IPS-NIHi7 (cell line): Measurements from ENCODE around the gene NSMF.
"Not testable (repeated sequence)": the region's sequence is repeated elsewhere in the genome, so short reads cannot be mapped to it uniquely, and the experiment has no call there.

ENCODE experiments used
- DNase-seq: peaks from one replicate; pipeline ENCODE4 v3.0.0; 2012; ENCODE audit warnings: mixed read lengths; ENCODE audit errors: extremely low spot score

Gene NSMF

GRCh38 chr9:137477778-137478612 lies 18.9 kb upstream of the NSMF start:
- no peak for DNase-seq

GRCh38 chr9:137476856-137477255 lies 17.7 kb upstream of the NSMF start:
- no peak for DNase-seq

- DNase-seq, result no peak
Measured at GRCh38 chr9:137475666-137476065, 16.5 kb upstream of the NSMF start.

- no peak for DNase-seq
Measured at GRCh38 chr9:137474271-137474670, 15.1 kb upstream of the NSMF start.

- no peak for DNase-seq
Measured at GRCh38 chr9:137470785-137471184, 11.7 kb upstream of the NSMF start.

GRCh38 chr9:137467896-137468295 lies 8.8 kb upstream of the NSMF start:
- DNase-seq, result no peak

GRCh38 chr9:137467161-137467581 lies 8.0 kb upstream of the NSMF start:
- DNase-seq, result no peak

GRCh38 chr9:137466389-137467085 lies 7.4 kb upstream of the NSMF start:
- not testable (repeated sequence) for DNase-seq

GRCh38 chr9:137465720-137466388 lies 6.7 kb upstream of the NSMF start:
- DNase-seq, result no peak

- no peak for DNase-seq
Measured at GRCh38 chr9:137465000-137465719, 6.0 kb upstream of the NSMF start.

- DNase-seq, result no peak
Measured at GRCh38 chr9:137464291-137464999, 5.3 kb upstream of the NSMF start.

- no peak for DNase-seq
Measured at GRCh38 chr9:137463931-137464290, 4.8 kb upstream of the NSMF start.

GRCh38 chr9:137462986-137463930 lies 4.1 kb upstream of the NSMF start:
- no peak for DNase-seq

GRCh38 chr9:137462396-137462985 lies 3.4 kb upstream of the NSMF start:
- DNase-seq, result no peak

- DNase-seq, result peak; percentile 96
Measured at GRCh38 chr9:137461663-137462395, 2.7 kb upstream of the NSMF start.

- no peak for DNase-seq
Measured at GRCh38 chr9:137461316-137461662, 2.2 kb upstream of the NSMF start.

GRCh38 chr9:137460363-137461315 lies 1.5 kb upstream of the NSMF start:
- no peak for DNase-seq
